Thyroid gland (tissue), 4 donors: ENCODE results near the gene LTC4S. TPM values are rescaled to one million over a fixed set of nuclear protein-coding genes. Genes with fewer than 3 reads are reported as not detected.

Source experiments
- DNase-seq, 2 donors: peaks; one replicate each; pipeline ENCODE4 v3.0.0-alpha.2; 2019
- H3K27ac ChIP-seq, 3 donors: fragments of 200-600 bp; sonication (generic); 1 replicate in 2 of 3; 2 replicates in 1 of 3; pipeline ENCODE4 v1.5.1; 2016 to 2019; ENCODE audit warnings: mild to moderate bottlenecking in 1 of 3, moderate library complexity in 1 of 3
- H3K27me3 ChIP-seq: fragments of 200-600 bp; sonication (generic); one replicate; pipeline ENCODE4 v1.5.1; 2019
- H3K36me3 ChIP-seq, 2 donors: fragments of 200-600 bp; sonication (generic); one replicate each; pipeline ENCODE4 v1.5.1; 2016 to 2019
- H3K4me1 ChIP-seq, 2 donors: fragments of 200-600 bp; sonication (generic); one replicate each; pipeline ENCODE4 v1.5.1; 2017 to 2019
- H3K4me3 ChIP-seq, 3 donors: fragments of 200-600 bp; sonication (generic); replicated peaks in 1 of 3; 1 replicate in 2 of 3; 2 replicates in 1 of 3; pipeline ENCODE4 v1.5.1; 2016; ENCODE audit warnings: mild to moderate bottlenecking in 1 of 3
- H3K9me3 ChIP-seq: fragments of 200-600 bp; sonication (generic); one replicate; pipeline ENCODE4 v1.5.1; 2017
- POLR2A ChIP-seq, 2 donors: fragments of 450-650 bp; IDR thresholded peaks; one replicate each; pipeline ENCODE4 v1.6.1; 2017; ENCODE audit warnings: antibody characterized with exemption in 2 of 2, mild to moderate bottlenecking in 2 of 2, moderate library complexity in 1 of 2
- WGBS, 2 donors: methylation state at CpG; one replicate each; pipeline ENCODE4 v1.1.5; 2017; 5-methylcytosine and 5-hydroxymethylcytosine counted together
- intact Hi-C: fragments of 100-400 bp; cut with DNase I; formaldehyde crosslinking; loops from one replicate; pipeline ENCODE4 v1.15.1; 2023
- total RNA-seq, 4 donors: library from RNA; depleted of rRNA; stranded (reverse); fragments of >200 nt; gene quantifications; one replicate each; pipeline ENCODE4 v1.2.3, GENCODE V29; 2016
- TF ChIP-seq, protein P1 (sequence below), 6 experiments: fragments of 200-600 bp in 3 of 6; fragments of 450-650 bp in 3 of 6; sonication (generic) in 3 of 6; IDR thresholded peaks; one replicate each; pipeline ENCODE4 v1.5.1; 2016 to 2019; ENCODE audit warnings: antibody characterized with exemption in 6 of 6, mild to moderate bottlenecking in 2 of 6, inconsistent platforms in 1 of 6, moderate library complexity in 1 of 6

Gene LTC4S
- total RNA-seq, 4 donors from 2014 or later = 6.4 to 28.2 (median 15.9) TPM

DNA sequence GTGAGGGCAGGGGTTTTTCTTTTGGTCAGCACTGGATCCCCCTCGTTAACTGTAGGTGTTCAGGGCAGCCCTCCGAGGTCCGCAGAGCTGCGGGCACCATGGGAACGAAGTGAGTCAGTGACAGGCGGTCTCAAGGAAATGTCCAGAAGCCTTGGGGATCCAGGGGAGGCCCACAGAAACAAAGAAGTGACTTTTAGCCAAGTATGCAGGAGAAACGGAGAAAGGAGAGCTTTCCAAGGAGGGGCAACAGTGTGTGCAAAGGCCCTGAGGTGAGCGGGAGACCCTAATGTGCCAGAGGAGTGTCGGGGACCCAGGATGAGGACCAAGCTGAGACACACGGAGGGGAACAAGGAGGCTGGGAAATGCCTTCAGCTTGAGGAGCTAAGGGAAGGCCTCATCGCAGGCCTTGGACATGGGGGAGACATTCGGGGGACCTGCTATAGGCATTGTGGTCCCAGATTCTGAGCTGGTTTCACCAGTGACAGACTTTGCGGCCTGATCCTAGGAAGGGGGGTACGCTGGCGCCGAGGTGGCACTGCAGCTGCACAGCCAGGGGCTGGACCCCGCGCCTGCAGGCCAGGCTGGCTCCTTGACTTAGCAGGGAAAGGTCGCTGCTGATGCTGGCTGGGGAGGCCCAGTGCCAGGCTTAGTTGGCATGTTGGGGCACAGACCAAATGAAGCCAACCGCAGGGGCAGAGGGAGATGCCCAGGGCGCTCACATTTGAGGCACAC is 3.3 kb downstream of the LTC4S start:
- no peak for TF ChIP-seq POLR2A (IDR thresholded peaks at IDR 0.05)
- TF ChIP-seq, protein P1, sequence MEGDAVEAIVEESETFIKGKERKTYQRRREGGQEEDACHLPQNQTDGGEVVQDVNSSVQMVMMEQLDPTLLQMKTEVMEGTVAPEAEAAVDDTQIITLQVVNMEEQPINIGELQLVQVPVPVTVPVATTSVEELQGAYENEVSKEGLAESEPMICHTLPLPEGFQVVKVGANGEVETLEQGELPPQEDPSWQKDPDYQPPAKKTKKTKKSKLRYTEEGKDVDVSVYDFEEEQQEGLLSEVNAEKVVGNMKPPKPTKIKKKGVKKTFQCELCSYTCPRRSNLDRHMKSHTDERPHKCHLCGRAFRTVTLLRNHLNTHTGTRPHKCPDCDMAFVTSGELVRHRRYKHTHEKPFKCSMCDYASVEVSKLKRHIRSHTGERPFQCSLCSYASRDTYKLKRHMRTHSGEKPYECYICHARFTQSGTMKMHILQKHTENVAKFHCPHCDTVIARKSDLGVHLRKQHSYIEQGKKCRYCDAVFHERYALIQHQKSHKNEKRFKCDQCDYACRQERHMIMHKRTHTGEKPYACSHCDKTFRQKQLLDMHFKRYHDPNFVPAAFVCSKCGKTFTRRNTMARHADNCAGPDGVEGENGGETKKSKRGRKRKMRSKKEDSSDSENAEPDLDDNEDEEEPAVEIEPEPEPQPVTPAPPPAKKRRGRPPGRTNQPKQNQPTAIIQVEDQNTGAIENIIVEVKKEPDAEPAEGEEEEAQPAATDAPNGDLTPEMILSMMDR (IDR thresholded peaks at IDR 0.05) = no peak
- Histone ChIP-seq H3K4me3 (peak overlapping the region in 1 of 3 donors; percentile 89), H3K9me3 (no peaks in the 10 kb centered on the region), H3K4me1 (peaks cover 29 to 51% of the 10 kb centered on the region in 2 donors), H3K27ac (peak overlapping the region; percentile 73 to 90 (median 87)), H3K36me3 (peaks cover 24 to 41% of the 10 kb centered on the region in 2 donors), H3K27me3 (no peaks in the 10 kb centered on the region)
- intact Hi-C loops = loop anchor here (5.0 kb wide), 2 partner anchors 35 to 60 kb away; partner anchors contain the start of gene MRNIP
- WGBS, 2 donors = 90 to 94% methylated on average over 19 to 21 of the region's 21 CpGs
- DNase-seq = no peak

GRCh38 chr5:179797741-179798140 is 4.0 kb downstream of the LTC4S start:
- H3K27ac ChIP-seq = no peak overlapping the region
- intact Hi-C loops = loop anchor here (5.0 kb wide), 2 partner anchors 35 to 60 kb away; partner anchors contain the start of gene MRNIP
- H3K4me1 ChIP-seq = peaks cover 35 to 51% of the 10 kb centered on the region in 2 donors
- WGBS, 2 donors = 94 to 97% methylated on average over 21 to 27 of the region's 30 CpGs
- H3K4me3 ChIP-seq = no peak overlapping the region
- H3K36me3 ChIP-seq = peaks cover 24 to 41% of the 10 kb centered on the region in 2 donors
- no peak for DNase-seq
- no peak for TF ChIP-seq POLR2A (IDR thresholded peaks at IDR 0.05)
- TF ChIP-seq, protein P1 (IDR thresholded peaks at IDR 0.05) = no peak
- no peaks in the 10 kb centered on the region for H3K9me3 ChIP-seq
- H3K27me3 ChIP-seq = no peaks in the 10 kb centered on the region

GRCh38 chr5:179798144-179798770 is 4.5 kb downstream of the LTC4S start:
- peaks cover 24 to 41% of the 10 kb centered on the region in 2 donors for H3K36me3 ChIP-seq
- TF ChIP-seq, protein P1 (IDR thresholded peaks at IDR 0.05) = no peak
- TF ChIP-seq POLR2A (IDR thresholded peaks at IDR 0.05) = no peak
- peaks cover 34 to 47% of the 10 kb centered on the region in 2 donors for H3K4me1 ChIP-seq
- H3K9me3 ChIP-seq = no peaks in the 10 kb centered on the region
- DNase-seq = no peak
- H3K27me3 ChIP-seq = no peaks in the 10 kb centered on the region
- intact Hi-C loops = loop anchor here (5.0 kb wide), 2 partner anchors 36 to 59 kb away; partner anchors contain the start of gene MRNIP
- WGBS, 2 donors = 96 to 100% methylated on average over 3 to 20 of the region's 23 CpGs
- H3K27ac ChIP-seq = no peak overlapping the region
- H3K4me3 ChIP-seq = no peak overlapping the region

- intact Hi-C loops = loop anchor here (5.0 kb wide), 2 partner anchors 37 to 58 kb away; partner anchors contain the start of gene MRNIP
- H3K4me1 ChIP-seq = peaks cover 26 to 46% of the 10 kb centered on the region in 2 donors
- 93 to 97% methylated on average over 24 to 35 of the region's 36 CpGs for WGBS, 2 donors
Observed at GRCh38 chr5:179798771-179799643, 5.2 kb downstream of the LTC4S start.

More at GRCh38 chr5:179798771-179799643, 5.2 kb downstream of the LTC4S start:
- no peak for TF ChIP-seq POLR2A (IDR thresholded peaks at IDR 0.05)
- TF ChIP-seq, protein P1 (IDR thresholded peaks at IDR 0.05) = no peak
- H3K27ac ChIP-seq = no peak overlapping the region
- no peaks in the 10 kb centered on the region for H3K27me3 ChIP-seq
- no peak for DNase-seq
- H3K9me3 ChIP-seq = no peaks in the 10 kb centered on the region
- H3K36me3 ChIP-seq = peaks cover 24 to 41% of the 10 kb centered on the region in 2 donors
- H3K4me3 ChIP-seq = no peak overlapping the region
